ENCODE results near the gene ADCY3. TPM values are rescaled to one million over a fixed set of nuclear protein-coding genes. Genes with fewer than 3 reads are reported as not detected.
A peak's percentile ranks its signal among the peaks of the same experiment; 100 is the strongest.

The ADCY3 gene
- total RNA-seq, 1 experiment from 2014 or later: 39.5 TPM

DNA sequence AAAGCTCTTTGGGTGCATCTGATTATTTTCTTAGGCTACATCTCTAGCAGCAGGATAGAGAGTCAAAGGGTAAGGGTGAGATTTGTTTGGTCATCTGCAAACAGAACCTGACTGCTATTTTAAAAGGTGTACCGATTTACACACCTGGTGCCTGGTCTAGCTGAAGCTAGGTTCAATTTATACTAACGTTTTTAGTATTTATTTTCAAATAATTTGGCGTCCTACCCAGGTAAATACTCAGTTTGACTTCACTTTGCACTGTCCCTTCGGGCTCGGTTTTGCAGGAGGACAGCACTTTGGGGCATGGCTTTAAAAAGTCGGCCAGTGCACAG lies 127.5 kb downstream of the ADCY3 start:
- H3K27ac Mint-ChIP-seq: peak overlapping the region; percentile 99 to 100 (median 100)

More for the DNA sequence above, 127.5 kb downstream of the ADCY3 start:
- DNase-seq: no peak
- Histone ChIP-seq H4K8ac (replicated peaks; ENCODE audit: insufficient read length, low read depth, low read length) (no peak overlapping the region), H2BK15ac (ENCODE audit: low read depth, low read length) (no peak overlapping the region), H3K27me3 (ENCODE audit: insufficient read depth, low read length) (no peaks in the 10 kb centered on the region), H3K27ac (ENCODE audit: insufficient read length, low read depth, low read length) (no peak overlapping the region), H3K79me1 (ENCODE audit: insufficient read depth, low read depth, low read length, poor library complexity, severe bottlenecking) (no peaks in the 10 kb centered on the region), H4K5ac (ENCODE audit: insufficient read length, low read depth, low read length) (no peak overlapping the region), H2BK12ac (ENCODE audit: insufficient read length, low read depth, low read length) (no peak overlapping the region), H3K23ac (ENCODE audit: insufficient read length, low read depth, low read length) (no peak overlapping the region), H4K20me1 (ENCODE audit: control insufficient read depth, insufficient read depth, insufficient read length) (no peaks in the 10 kb centered on the region), H3T11ph (ENCODE audit: low read length) (no peak overlapping the region), H2BK5ac (ENCODE audit: insufficient read length, low read length) (no peak overlapping the region), H3K23me2 (ENCODE audit: insufficient read length, low read depth, low read length, poor library complexity, severe bottlenecking) (peaks cover 13% of the 10 kb centered on the region), H3K9ac (ENCODE audit: extremely low read depth, insufficient read length, low read length) (peak overlapping the region; percentile 83), H2BK120ac (ENCODE audit: low read depth, low read length, poor library complexity, severe bottlenecking) (no peak overlapping the region), H4K91ac (ENCODE audit: insufficient read length, low read depth, low read length) (no peak overlapping the region), H3K4me2 (ENCODE audit: insufficient read depth, insufficient read length, low read length) (peak overlapping the region; percentile 99), H3K4me1 (ENCODE audit: insufficient read depth, low read length) (no peaks in the 10 kb centered on the region), H2AFZ (ENCODE audit: low read length) (no peak overlapping the region), H3K9me3 (ENCODE audit: control insufficient read depth, low read depth, low read length) (no peaks in the 10 kb centered on the region), H3K4ac (ENCODE audit: low read depth, low read length) (no peak overlapping the region), H2AK5ac (ENCODE audit: insufficient read length, low read length) (no peak overlapping the region), H3K14ac (ENCODE audit: insufficient read depth, low read length) (peak overlapping the region; percentile 46; the same call in 1 of the 2 replicates), H3K56ac (ENCODE audit: insufficient read length, low read depth, low read length) (no peak overlapping the region), H2BK20ac (ENCODE audit: low read depth, low read length, poor library complexity, severe bottlenecking) (no peak overlapping the region), H3K18ac (ENCODE audit: insufficient read length, low read depth, low read length) (no peak overlapping the region), H3K79me2 (ENCODE audit: insufficient read depth, low read length) (peaks cover 30% of the 10 kb centered on the region; the same call in 1 of the 2 replicates)
- TF ChIP-seq CTCF (conservative IDR thresholded peaks at IDR 0.05): no peak
- Mint-ChIP-seq H3K9me3 (no peaks in the 10 kb centered on the region), H3K36me3 (ENCODE audit: insufficient read depth in 1 of 3, low read depth in 3 of 3) (peaks cover 27 to 41% (median 39%) of the 10 kb centered on the region in 3 experiments), H3K4me3 (peak overlapping the region; percentile 96 to 97), H3K4me1 (peaks cover 37 to 39% of the 10 kb centered on the region in 2 experiments), H3K27me3 (ENCODE audit: low read depth) (no peaks in the 10 kb centered on the region; the same call in 1 of the 2 replicates)
- WGBS (ENCODE audit: extremely low coverage, insufficient read length, low lambda C conversion rate): no CpG with 5 or more reads among the region's 6 CpGs

Data from H9 (cell line).